Mononuclear cell (primary cell): ENCODE measurements around the gene ACOT13. TPM values are rescaled to one million over a fixed set of nuclear protein-coding genes. Genes with fewer than 3 reads are reported as not detected.
A peak's percentile ranks its signal among the peaks of the same experiment; 100 is the strongest.
"Not testable (repeated sequence)": the region's sequence is repeated elsewhere in the genome, so short reads cannot be mapped to it uniquely, and the experiment has no call there.

Experiments used
- H3K27me3 ChIP-seq: 2 replicates; pipeline ENCODE4 v1.6.0; 2011; ENCODE audit warnings: low read length, control low read depth; ENCODE audit not compliant: insufficient read depth
- H3K4me1 ChIP-seq: 2 replicates; pipeline ENCODE4 v1.5.1; 2011; ENCODE audit warnings: mild to moderate bottlenecking, low read length, control low read depth; ENCODE audit not compliant: insufficient read depth
- H3K4me3 ChIP-seq: 2 replicates; pipeline ENCODE4 v1.5.1; 2011; ENCODE audit warnings: mild to moderate bottlenecking, low read length, moderate library complexity
- H3K9me3 ChIP-seq: 2 replicates; pipeline ENCODE4 v1.5.1; 2011; ENCODE audit warnings: low read depth, mild to moderate bottlenecking, control low read depth, low read length
- total RNA-seq: library from RNA; depleted of rRNA; stranded (reverse); fragments of >200 nt; gene quantifications from one replicate; pipeline ENCODE4 v1.2.3, GENCODE V29; 2012

The ACOT13 gene
- 0.31 TPM for total RNA-seq

- no peaks in the 10 kb centered on the region for H3K27me3 ChIP-seq
- H3K4me3 ChIP-seq, result peak within 1 kb of the TSS; percentile 95
- H3K4me1 ChIP-seq, result peaks cover 42% of the 10 kb centered on the region
- H3K9me3 ChIP-seq, result no peaks in the 10 kb centered on the region
Observed at GRCh38 chr6:24666641-24667377, at the start of gene ACOT13, which contains the start of gene TDP2. ACOT13 (plus strand) TSS chr6:24667077; CDS start chr6:24667264, 187 bp downstream. TDP2 (minus strand) TSS chr6:24666899; CDS start chr6:24666862, 37 bp downstream.

- H3K4me3 ChIP-seq, result no peak overlapping the region
- H3K27me3 ChIP-seq, result no peaks in the 10 kb centered on the region
- no peaks in the 10 kb centered on the region for H3K9me3 ChIP-seq
- no peaks in the 10 kb centered on the region for H3K4me1 ChIP-seq
Observed at GRCh38 chr6:24619661-24620060, 47.2 kb upstream of the ACOT13 start.

GRCh38 chr6:24620637-24621036, 46.2 kb upstream of the ACOT13 start:
- no peak overlapping the region for H3K4me3 ChIP-seq
- no peaks in the 10 kb centered on the region for H3K9me3 ChIP-seq
- H3K4me1 ChIP-seq, result no peaks in the 10 kb centered on the region
- no peaks in the 10 kb centered on the region for H3K27me3 ChIP-seq

GRCh38 chr6:24621626-24622289, 45.1 kb upstream of the ACOT13 start:
- H3K4me1 ChIP-seq, result no peaks in the 10 kb centered on the region
- H3K9me3 ChIP-seq, result no peaks in the 10 kb centered on the region

GRCh38 chr6:24630856-24631505, 35.9 kb upstream of the ACOT13 start:
- H3K9me3 ChIP-seq, result no peaks in the 10 kb centered on the region
- no peaks in the 10 kb centered on the region for H3K4me1 ChIP-seq
- peaks cover 14% of the 10 kb centered on the region for H3K27me3 ChIP-seq
- no peak overlapping the region for H3K4me3 ChIP-seq

More at GRCh38 chr6:24621626-24622289, 45.1 kb upstream of the ACOT13 start:
- H3K27me3 ChIP-seq, result no peaks in the 10 kb centered on the region
- H3K4me3 ChIP-seq, result no peak overlapping the region

- no peak overlapping the region for H3K4me3 ChIP-seq
- H3K9me3 ChIP-seq, result no peaks in the 10 kb centered on the region
- H3K27me3 ChIP-seq, result peaks cover 16% of the 10 kb centered on the region
- H3K4me1 ChIP-seq, result no peaks in the 10 kb centered on the region
Observed at GRCh38 chr6:24631671-24632070, 35.2 kb upstream of the ACOT13 start.

- Histone ChIP-seq H3K9me3 (no peaks in the 10 kb centered on the region), H3K4me3 (no peak overlapping the region), H3K4me1 (no peaks in the 10 kb centered on the region), H3K27me3 (peaks cover 16% of the 10 kb centered on the region)
Observed at GRCh38 chr6:24632573-24632972, 34.3 kb upstream of the ACOT13 start.

- H3K4me3 ChIP-seq, result no peak overlapping the region
- H3K9me3 ChIP-seq, result no peaks in the 10 kb centered on the region
- H3K27me3 ChIP-seq, result peaks cover 16% of the 10 kb centered on the region
- no peaks in the 10 kb centered on the region for H3K4me1 ChIP-seq
Observed at GRCh38 chr6:24636681-24637080, 30.2 kb upstream of the ACOT13 start.

- no peak overlapping the region for H3K4me3 ChIP-seq
Observed at GRCh38 chr6:24640166-24640565, 26.7 kb upstream of the ACOT13 start.

GRCh38 chr6:24640631-24641030, 26.2 kb upstream of the ACOT13 start:
- H3K4me3 ChIP-seq, H3K9me3 ChIP-seq, H3K4me1 ChIP-seq: not testable (repeated sequence)
- peaks cover 29% of the 10 kb centered on the region for H3K27me3 ChIP-seq

More at GRCh38 chr6:24640166-24640565, 26.7 kb upstream of the ACOT13 start:
- H3K9me3 ChIP-seq, result no peaks in the 10 kb centered on the region
- H3K4me1 ChIP-seq, result no peaks in the 10 kb centered on the region
- peaks cover 29% of the 10 kb centered on the region for H3K27me3 ChIP-seq

GRCh38 chr6:24642061-24642460, 24.8 kb upstream of the ACOT13 start:
- Histone ChIP-seq H3K27me3 (peaks cover 24% of the 10 kb centered on the region), H3K9me3 (no peaks in the 10 kb centered on the region), H3K4me1 (peaks cover 10% of the 10 kb centered on the region), H3K4me3 (no peak overlapping the region)

GRCh38 chr6:24643920-24644319, 23.0 kb upstream of the ACOT13 start:
- Histone ChIP-seq H3K27me3 (peaks cover 24% of the 10 kb centered on the region), H3K4me1 (peaks cover 10% of the 10 kb centered on the region), H3K4me3 (no peak overlapping the region), H3K9me3 (no peaks in the 10 kb centered on the region)

GRCh38 chr6:24644377-24644776, 22.5 kb upstream of the ACOT13 start:
- Histone ChIP-seq H3K9me3 (no peaks in the 10 kb centered on the region), H3K4me3 (no peak overlapping the region), H3K27me3 (peaks cover 24% of the 10 kb centered on the region), H3K4me1 (peaks cover 10% of the 10 kb centered on the region)

- Histone ChIP-seq H3K27me3 (peaks cover 24% of the 10 kb centered on the region), H3K9me3 (no peaks in the 10 kb centered on the region), H3K4me1 (peaks cover 10% of the 10 kb centered on the region), H3K4me3 (no peak overlapping the region)
Observed at GRCh38 chr6:24646771-24647170, 20.1 kb upstream of the ACOT13 start.

- Histone ChIP-seq H3K27me3 (peaks cover 18% of the 10 kb centered on the region), H3K4me1 (peaks cover 10% of the 10 kb centered on the region), H3K4me3 (no peak overlapping the region), H3K9me3 (no peaks in the 10 kb centered on the region)
Observed at GRCh38 chr6:24648276-24648675, 18.6 kb upstream of the ACOT13 start.
